OCI-LY7 (cell line): Measurements from ENCODE around the gene KRR1. TPM values are rescaled to one million over a fixed set of nuclear protein-coding genes. Genes with fewer than 3 reads are reported as not detected.

Experiments
- BruUV-seq: library from RNA; stranded (reverse); fragments of 400-500 nt; replicated peaks from 2 replicates; lab custom pipeline; 2021; lab: Mats Ljungman, UMichigan
- CTCF ChIA-PET: fragments of 300-600 bp; sonication (Branson Sonifier 250); formaldehyde crosslinking; loops from one replicate; lab custom pipeline; 2022; ENCODE audit warnings: antibody characterized with exemption; ENCODE audit not compliant: unreplicated experiment; lab: Charles Lee
- POLR2A ChIA-PET: fragments of 300-600 bp; sonication (Branson Sonifier 250); formaldehyde crosslinking; loops from one replicate; lab custom pipeline; 2022; ENCODE audit warnings: antibody characterized with exemption; lab: Charles Lee
- DNase-seq: peaks from one replicate; pipeline ENCODE4 v3.0.0-alpha.2; 2015; ENCODE audit warnings: low spot score
- H2AFZ ChIP-seq: fragments of 200-600 bp; sonication (generic), shearing (Covaris generic); 2 replicates; pipeline ENCODE4 v1.6.1; 2014; ENCODE audit warnings: mild to moderate bottlenecking, antibody characterized with exemption, low read length, moderate library complexity
- H3K27ac ChIP-seq: fragments of 200-600 bp; sonication (generic); 2 replicates; pipeline ENCODE4 v1.5.1; 2014; ENCODE audit warnings: mixed run types, low read depth, mild to moderate bottlenecking, moderate library complexity, low read length, inconsistent platforms; ENCODE audit not compliant: poor library complexity, severe bottlenecking
- H3K36me3 ChIP-seq: fragments of 200-600 bp; sonication (generic); 2 replicates; pipeline ENCODE4 v1.6.1; 2014; ENCODE audit warnings: mild to moderate bottlenecking, antibody characterized with exemption, low read length, moderate library complexity, mixed read lengths; ENCODE audit not compliant: insufficient read depth
- H3K4me1 ChIP-seq: fragments of 200-600 bp; sonication (generic); 2 replicates; pipeline ENCODE4 v1.5.1; 2014; ENCODE audit warnings: mild to moderate bottlenecking, low read length; ENCODE audit not compliant: insufficient read depth, poor library complexity, severe bottlenecking
- H3K4me2 ChIP-seq: fragments of 200-600 bp; sonication (generic); 2 replicates; pipeline ENCODE4 v1.6.1; 2014; ENCODE audit warnings: mild to moderate bottlenecking, low read length
- H3K4me3 ChIP-seq: fragments of 200-600 bp; sonication (generic); 2 replicates; pipeline ENCODE4 v1.5.1; 2014; ENCODE audit warnings: mild to moderate bottlenecking, low read depth, low read length; ENCODE audit not compliant: poor library complexity, severe bottlenecking
- H3K79me2 ChIP-seq: fragments of 200-600 bp; sonication (generic); 2 replicates; pipeline ENCODE4 v1.6.1; 2016; ENCODE audit warnings: low read depth, mild to moderate bottlenecking, low read length, moderate library complexity, mixed read lengths; ENCODE audit not compliant: insufficient read depth
- H3K9me2 ChIP-seq: fragments of 200-600 bp; sonication (generic); 2 replicates; pipeline ENCODE4 v1.6.1; 2016; ENCODE audit warnings: mild to moderate bottlenecking, low read length, mixed read lengths; ENCODE audit not compliant: insufficient read depth
- H3K9me3 ChIP-seq: fragments of 200-600 bp; sonication (generic); 2 replicates; pipeline ENCODE4 v1.6.1; 2014; ENCODE audit warnings: mild to moderate bottlenecking, mixed run types, low read length, mixed read lengths
- H4K20me1 ChIP-seq: fragments of 200-600 bp; sonication (generic); 2 replicates; pipeline ENCODE4 v1.6.1; 2014; ENCODE audit warnings: mild to moderate bottlenecking, antibody characterized with exemption, low read length, moderate library complexity, mixed read lengths; ENCODE audit not compliant: insufficient read depth
- CTCF ChIP-seq: fragments of 200-600 bp; sonication (generic); conservative IDR thresholded peaks from 2 replicates; pipeline ENCODE4 v1.5.1; 2014; ENCODE audit warnings: mild to moderate bottlenecking, antibody characterized with exemption, low read length, moderate library complexity, mixed read lengths
- EZH2phosphoT487 ChIP-seq: fragments of 200-600 bp; sonication (generic); IDR thresholded peaks from 2 replicates; pipeline ENCODE4 v1.6.1; 2018; ENCODE audit warnings: low read depth, borderline replicate concordance, mild to moderate bottlenecking, mixed run types, antibody characterized with exemption, low read length, moderate library complexity, mixed read lengths
- intact Hi-C: fragments of 100-400 bp; cut with micrococcal nuclease; formaldehyde crosslinking; loops from one replicate; pipeline ENCODE4 v1.10.0; 2022; ENCODE audit not compliant: unreplicated experiment
- total RNA-seq, 2 experiments: library from RNA; depleted of rRNA in 1 of 2; stranded (reverse); fragments of >200 nt in 1 of 2; shearing (Covaris generic) in 1 of 2; gene quantifications; 2 replicates each; pipeline ENCODE4 v1.2.3, GENCODE V29; 2014 to 2022

KRR1 gene
- total RNA-seq, 2 experiments from 2014 or later, result 44.0 to 78.0 TPM

GRCh38 chr12:75529316-75529715 lies 17.9 kb upstream of the KRR1 start:
- intact Hi-C loops, result loop anchor here (5.0 to 10.0 kb wide), 5 partner anchors 233 to 1055 kb away; partner anchors contain the start of gene BBS10
- H3K9me3 ChIP-seq, result no peaks in the 10 kb centered on the region
- ChIA-PET CTCF (no interaction called here), POLR2A (no interaction called here)
- no peaks in the 10 kb centered on the region for H4K20me1 ChIP-seq
- no peak for DNase-seq
- no peak overlapping the region for H3K4me2 ChIP-seq
- BruUV-seq, result no TSS peak
- no peaks in the 10 kb centered on the region for H3K79me2 ChIP-seq
- H3K4me3 ChIP-seq, result no peak overlapping the region
- no peak for TF ChIP-seq EZH2phosphoT487
- TF ChIP-seq CTCF, result no peak
- H3K27ac ChIP-seq, result no peak overlapping the region
- H3K9me2 ChIP-seq, result no peaks in the 10 kb centered on the region
- no peaks in the 10 kb centered on the region for H3K36me3 ChIP-seq
- H3K4me1 ChIP-seq, result peaks cover 30% of the 10 kb centered on the region
- H2AFZ ChIP-seq, result no peak overlapping the region

DNA sequence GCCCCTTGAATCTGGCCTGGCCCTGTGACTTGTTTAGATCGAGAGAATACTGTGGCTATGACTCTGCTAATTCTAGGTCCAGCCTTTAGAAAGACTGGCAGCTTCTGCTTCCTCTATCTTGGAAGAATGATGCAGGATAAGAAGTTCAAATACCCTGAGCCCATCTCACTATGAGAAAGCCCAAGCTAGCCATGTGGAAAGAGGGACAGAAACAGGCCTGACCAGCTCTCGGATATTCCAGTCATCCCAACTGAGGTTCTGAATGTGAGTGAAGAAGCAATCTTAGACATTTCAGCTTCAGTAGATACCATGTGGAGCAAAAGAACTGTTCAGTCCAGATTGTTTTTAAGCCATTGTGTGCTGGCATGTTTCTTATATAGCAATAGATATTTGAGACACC lies 17.3 kb upstream of the KRR1 start:
- Histone ChIP-seq H4K20me1 (no peaks in the 10 kb centered on the region), H2AFZ (peak overlapping the region; percentile 69), H3K4me2 (no peak overlapping the region), H3K36me3 (no peaks in the 10 kb centered on the region), H3K4me1 (peaks cover 30% of the 10 kb centered on the region), H3K9me2 (no peaks in the 10 kb centered on the region), H3K9me3 (no peaks in the 10 kb centered on the region), H3K4me3 (no peak overlapping the region), H3K27ac (no peak overlapping the region), H3K79me2 (no peaks in the 10 kb centered on the region)
- no peak for TF ChIP-seq EZH2phosphoT487
- TF ChIP-seq CTCF, result no peak
- intact Hi-C loops, result loop anchor here (5.0 to 10.0 kb wide), 5 partner anchors 234 to 1056 kb away; partner anchors contain the start of gene BBS10
- BruUV-seq, result no TSS peak
- no peak for DNase-seq
- POLR2A ChIA-PET, result interaction anchor here (0.6 to 1.2 kb wide), 4 partner anchors 29 to 503 kb away, joined by 3 read pairs; partner anchors contain the start of gene PHLDA1
- CTCF ChIA-PET, result no interaction called here

- no peaks in the 10 kb centered on the region for H3K9me2 ChIP-seq
- TF ChIP-seq EZH2phosphoT487 (no peak), CTCF (no peak)
- intact Hi-C loops, result loop anchor here (5.0 to 10.0 kb wide), 5 partner anchors 234 to 1057 kb away; partner anchors contain the start of gene BBS10
- no peak overlapping the region for H3K4me3 ChIP-seq
- no peak for DNase-seq
- peak overlapping the region; percentile 69 for H2AFZ ChIP-seq
- H4K20me1 ChIP-seq, result no peaks in the 10 kb centered on the region
- peaks cover 30% of the 10 kb centered on the region for H3K4me1 ChIP-seq
- BruUV-seq, result no TSS peak
- CTCF ChIA-PET, result interaction anchor here (0.5 to 1.1 kb wide), 2 partner anchors 27 to 322 kb away, joined by 3 read pairs; no protein-coding TSS in a partner anchor
- H3K27ac ChIP-seq, result no peak overlapping the region
- no peak overlapping the region for H3K4me2 ChIP-seq
- no peaks in the 10 kb centered on the region for H3K79me2 ChIP-seq
- H3K36me3 ChIP-seq, result no peaks in the 10 kb centered on the region
- POLR2A ChIA-PET, result interaction anchor here (0.6 to 1.2 kb wide), 9 partner anchors 30 to 1058 kb away, joined by 3 read pairs; partner anchors contain the start of gene PHLDA1
- no peaks in the 10 kb centered on the region for H3K9me3 ChIP-seq
Measured at GRCh38 chr12:75528272-75528671, 16.9 kb upstream of the KRR1 start.
